Measurements from ENCODE around the gene SIRT5.

DNA sequence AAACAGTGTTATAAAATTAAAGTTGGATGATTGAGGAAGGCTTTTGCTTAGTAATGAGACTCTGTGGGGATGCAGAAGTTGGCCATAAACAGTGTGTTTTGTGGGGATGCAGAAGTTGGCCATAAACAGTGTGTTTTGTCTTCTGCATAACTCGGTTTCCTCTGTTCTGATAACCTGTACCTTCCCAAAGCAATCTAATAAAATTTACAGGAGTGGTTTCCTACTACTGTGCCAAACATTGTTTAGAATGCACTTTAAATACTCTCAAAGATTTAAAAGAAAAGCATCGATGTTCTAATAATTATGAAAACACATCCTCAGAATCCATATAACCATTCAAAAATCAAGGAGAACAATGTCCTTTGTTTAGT, 36.9 kb upstream of the SIRT5 start:
- TF ChIP-seq EZH2 (IDR thresholded peaks at IDR 0.05; ENCODE audit: low read length, unreplicated experiment): no peak
- TF ChIP-seq, protein P1, sequence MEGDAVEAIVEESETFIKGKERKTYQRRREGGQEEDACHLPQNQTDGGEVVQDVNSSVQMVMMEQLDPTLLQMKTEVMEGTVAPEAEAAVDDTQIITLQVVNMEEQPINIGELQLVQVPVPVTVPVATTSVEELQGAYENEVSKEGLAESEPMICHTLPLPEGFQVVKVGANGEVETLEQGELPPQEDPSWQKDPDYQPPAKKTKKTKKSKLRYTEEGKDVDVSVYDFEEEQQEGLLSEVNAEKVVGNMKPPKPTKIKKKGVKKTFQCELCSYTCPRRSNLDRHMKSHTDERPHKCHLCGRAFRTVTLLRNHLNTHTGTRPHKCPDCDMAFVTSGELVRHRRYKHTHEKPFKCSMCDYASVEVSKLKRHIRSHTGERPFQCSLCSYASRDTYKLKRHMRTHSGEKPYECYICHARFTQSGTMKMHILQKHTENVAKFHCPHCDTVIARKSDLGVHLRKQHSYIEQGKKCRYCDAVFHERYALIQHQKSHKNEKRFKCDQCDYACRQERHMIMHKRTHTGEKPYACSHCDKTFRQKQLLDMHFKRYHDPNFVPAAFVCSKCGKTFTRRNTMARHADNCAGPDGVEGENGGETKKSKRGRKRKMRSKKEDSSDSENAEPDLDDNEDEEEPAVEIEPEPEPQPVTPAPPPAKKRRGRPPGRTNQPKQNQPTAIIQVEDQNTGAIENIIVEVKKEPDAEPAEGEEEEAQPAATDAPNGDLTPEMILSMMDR (conservative IDR thresholded peaks at IDR 0.05; ENCODE audit: low read depth, low read length): no peak

All from PC-3 (cell line).